PFSK-1 (cell line): ENCODE measurements around the gene KRT9.

Experiments used
- POLR2AphosphoS5 ChIP-seq: IDR thresholded peaks from 2 replicates; pipeline ENCODE4 v1.6.1; 2012; ENCODE audit warnings: low read depth, mild to moderate bottlenecking, control low read depth, low read length, moderate library complexity
- TAF1 ChIP-seq: IDR thresholded peaks from 2 replicates; pipeline ENCODE4 v1.6.1; 2012; ENCODE audit warnings: low read length, control low read depth, borderline replicate concordance; ENCODE audit not compliant: insufficient read depth

DNA sequence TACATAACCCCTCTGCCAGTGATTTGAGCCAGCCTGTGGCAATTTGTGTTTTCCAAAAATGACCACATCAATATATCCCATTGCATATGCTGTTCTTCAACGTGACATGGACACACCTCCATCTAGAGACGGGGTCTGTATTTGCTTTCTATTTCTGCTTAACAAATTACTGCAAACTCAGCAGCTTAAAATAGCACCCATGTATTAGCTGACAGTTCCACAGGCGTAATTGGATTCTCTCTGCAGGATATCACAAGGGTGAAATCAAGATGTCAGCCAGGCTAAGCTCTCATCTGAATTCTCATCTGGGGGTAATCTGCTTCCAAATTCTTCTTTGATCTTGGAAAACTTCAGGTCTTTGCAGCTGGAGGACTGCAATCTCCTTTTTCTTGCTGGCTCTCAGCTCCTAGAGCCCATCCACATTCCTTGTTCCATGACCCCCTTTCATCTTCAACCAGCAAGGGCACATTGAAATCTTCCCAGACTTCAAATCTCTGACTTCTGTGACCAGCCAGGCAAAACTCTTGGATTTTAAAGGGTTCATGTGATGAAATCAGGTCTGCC, 8.2 kb downstream of the KRT9 start:
- no peak for TF ChIP-seq TAF1
- TF ChIP-seq POLR2AphosphoS5 = no peak
